HEK293 (cell line): Measurements from ENCODE around the gene RSPO4.

Experiments used
- CTCF ChIA-PET: fragments of 350-600 bp; formaldehyde crosslinking; extraction: SDS; loops from one replicate; lab custom pipeline; 2021; ENCODE audit warnings: antibody characterized with exemption; lab: Yijun Ruan, JAX
- POLR2A ChIA-PET: fragments of 300-600 bp; formaldehyde crosslinking; extraction: SDS; loops from one replicate; lab custom pipeline; 2020; ENCODE audit warnings: antibody characterized with exemption, inconsistent platforms; lab: Yijun Ruan, JAX
- H3K27ac ChIP-seq: fragments of 200-500 bp; sonication (Bioruptor generic); 2 replicates; pipeline ENCODE4 v1.5.1; 2014; ENCODE audit warnings: low read depth, low read length, control low read depth, inconsistent platforms; ENCODE audit errors: extremely low read depth
- H3K36me3 ChIP-seq, 2 experiments: fragments of 200-500 bp in 1 of 2; sonication (Bioruptor generic) in 1 of 2; 1 replicate in 1 of 2; 2 replicates in 1 of 2; pipeline ENCODE4 v1.5.1; 2014 to 2017; ENCODE audit warnings: inconsistent platforms in 2 of 2, low read length in 2 of 2; ENCODE audit not compliant: control insufficient read depth in 2 of 2, insufficient read depth in 1 of 2
- H3K4me1 ChIP-seq: fragments of 200-500 bp; sonication (Bioruptor generic); 2 replicates; pipeline ENCODE4 v1.5.1; 2014; ENCODE audit warnings: mild to moderate bottlenecking, low read length, inconsistent platforms; ENCODE audit not compliant: control insufficient read depth, insufficient read depth
- H3K4me3 ChIP-seq: 2 replicates; pipeline ENCODE4 v1.5.1; 2011; ENCODE audit warnings: low read depth, mild to moderate bottlenecking, control low read depth, low read length, moderate library complexity
- H3K9me3 ChIP-seq: fragments of 200-500 bp; sonication (Bioruptor generic); 2 replicates; pipeline ENCODE4 v1.5.1; 2014; ENCODE audit warnings: low read depth, low read length, inconsistent platforms; ENCODE audit not compliant: control insufficient read depth, insufficient read depth
- GLIS1 ChIP-seq: fragments of 450-650 bp; formaldehyde crosslinking; IDR thresholded peaks from 2 replicates; pipeline ENCODE4 v1.5.1; 2016; ENCODE audit warnings: missing biosample characterization, missing genetic modification characterization
- SP3 ChIP-seq: fragments of 450-650 bp; formaldehyde crosslinking; IDR thresholded peaks from 2 replicates; pipeline ENCODE4 v1.5.1; 2016; ENCODE audit warnings: missing biosample characterization, missing genetic modification characterization
- SP7 ChIP-seq: fragments of 450-650 bp; formaldehyde crosslinking; IDR thresholded peaks from 2 replicates; pipeline ENCODE4 v1.5.1; 2016; ENCODE audit warnings: missing biosample characterization, missing genetic modification characterization
- TCF7L2 ChIP-seq: IDR thresholded peaks from 2 replicates; pipeline ENCODE4 v1.6.1; 2011; ENCODE audit warnings: low read depth, mild to moderate bottlenecking, inconsistent platforms, low read length, moderate library complexity, borderline replicate concordance
- YY2 ChIP-seq: fragments of 450-650 bp; formaldehyde crosslinking; IDR thresholded peaks from 2 replicates; pipeline ENCODE4 v1.5.1; 2016; ENCODE audit warnings: missing biosample characterization, missing genetic modification characterization
- ZBTB48 ChIP-seq: fragments of 450-650 bp; formaldehyde crosslinking; IDR thresholded peaks from 2 replicates; pipeline ENCODE4 v1.5.1; 2016; ENCODE audit warnings: missing biosample characterization, missing genetic modification characterization
- ZIC2 ChIP-seq: fragments of 450-650 bp; formaldehyde crosslinking; IDR thresholded peaks from 2 replicates; pipeline ENCODE4 v1.5.1; 2016; ENCODE audit warnings: missing biosample characterization, missing genetic modification characterization
- ZNF138 ChIP-seq: fragments of 450-650 bp; formaldehyde crosslinking; IDR thresholded peaks from 2 replicates; pipeline ENCODE4 v1.5.1; 2016; ENCODE audit warnings: missing biosample characterization, missing genetic modification characterization, borderline replicate concordance
- ZNF16 ChIP-seq: fragments of 450-650 bp; formaldehyde crosslinking; IDR thresholded peaks from 2 replicates; pipeline ENCODE4 v1.5.1; 2016; ENCODE audit warnings: low read depth, missing biosample characterization, missing genetic modification characterization
- ZNF174 ChIP-seq: fragments of 450-650 bp; formaldehyde crosslinking; IDR thresholded peaks from 2 replicates; pipeline ENCODE4 v1.5.0; 2017; ENCODE audit warnings: missing biosample characterization, mild to moderate bottlenecking, missing genetic modification characterization
- ZNF391 ChIP-seq: fragments of 450-650 bp; formaldehyde crosslinking; IDR thresholded peaks from 2 replicates; pipeline ENCODE4 v1.5.1; 2016; ENCODE audit warnings: low read depth, missing biosample characterization, missing genetic modification characterization, borderline replicate concordance
- ZNF404 ChIP-seq: fragments of 450-650 bp; formaldehyde crosslinking; IDR thresholded peaks from 2 replicates; pipeline ENCODE4 v1.5.1; 2017; ENCODE audit warnings: missing biosample characterization, missing genetic modification characterization
- ZNF585B ChIP-seq: fragments of 450-650 bp; formaldehyde crosslinking; IDR thresholded peaks from 2 replicates; pipeline ENCODE4 v1.5.1; 2016; ENCODE audit warnings: missing biosample characterization, missing genetic modification characterization
- ZNF768 ChIP-seq: fragments of 450-650 bp; formaldehyde crosslinking; IDR thresholded peaks from 2 replicates; pipeline ENCODE4 v1.5.1; 2018; ENCODE audit warnings: missing biosample characterization, mild to moderate bottlenecking, missing genetic modification characterization
- ZSCAN30 ChIP-seq: fragments of 450-650 bp; IDR thresholded peaks from 2 replicates; pipeline ENCODE4 v1.5.1; 2018; ENCODE audit warnings: missing biosample characterization, mild to moderate bottlenecking, missing genetic modification characterization, moderate library complexity
- TF ChIP-seq, protein P1 (sequence below): fragments of 450-650 bp; formaldehyde crosslinking; IDR thresholded peaks from 2 replicates; pipeline ENCODE4 v1.5.1; 2016; ENCODE audit warnings: missing biosample characterization, missing genetic modification characterization
- TF ChIP-seq, protein P2 (sequence below): fragments of 450-650 bp; formaldehyde crosslinking; conservative IDR thresholded peaks from 2 replicates; pipeline ENCODE4 v1.5.1; 2016; ENCODE audit warnings: low read depth, missing biosample characterization, missing genetic modification characterization
- TF ChIP-seq, protein P3 (sequence below): fragments of 450-650 bp; IDR thresholded peaks from 2 replicates; pipeline ENCODE4 v1.5.1; 2018; ENCODE audit warnings: missing biosample characterization, missing genetic modification characterization
- TF ChIP-seq, protein P4 (sequence below): fragments of 450-650 bp; formaldehyde crosslinking; IDR thresholded peaks from 2 replicates; pipeline ENCODE4 v1.5.1; 2016; ENCODE audit warnings: missing biosample characterization, missing genetic modification characterization, low read depth
- TF ChIP-seq, protein P5 (sequence below): fragments of 450-650 bp; formaldehyde crosslinking; IDR thresholded peaks from 2 replicates; pipeline ENCODE4 v1.5.1; 2016; ENCODE audit warnings: missing biosample characterization, missing genetic modification characterization
- TF ChIP-seq, protein P6 (sequence below): fragments of 450-650 bp; formaldehyde crosslinking; IDR thresholded peaks from 2 replicates; pipeline ENCODE4 v1.5.1; 2016; ENCODE audit warnings: missing biosample characterization, missing genetic modification characterization

Gene RSPO4

DNA sequence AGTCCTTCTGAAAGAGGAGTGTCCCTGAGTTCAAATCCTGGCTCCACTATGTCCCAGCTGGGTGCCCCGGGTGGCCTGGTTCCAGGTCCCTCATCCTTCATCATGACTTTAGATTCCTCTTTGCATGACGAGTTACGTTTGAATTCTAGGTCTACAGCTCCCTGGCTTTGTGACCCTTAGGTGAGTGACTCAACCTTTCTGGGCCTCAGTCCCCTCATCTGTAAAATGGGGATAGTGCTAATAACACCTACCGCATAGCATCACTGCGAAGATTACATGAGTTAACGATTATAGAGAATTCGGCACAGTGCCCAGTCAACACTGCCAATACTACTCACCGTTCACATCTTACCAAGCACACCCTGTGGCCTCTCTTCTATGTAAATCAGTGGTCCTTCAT is 39.4 kb downstream of the RSPO4 start:
- Histone ChIP-seq H3K4me1 (no peaks in the 10 kb centered on the region), H3K27ac (no peak overlapping the region), H3K4me3 (no peak overlapping the region)
- CTCF ChIA-PET = interaction anchor here (1.0 kb wide), 1 partner anchor 144 kb away, joined by 6 read pairs; no protein-coding TSS in a partner anchor
- POLR2A ChIA-PET = no interaction called here
- no peak for TF ChIP-seq ZIC2 (tag by site-specific recombination)
- no peak for TF ChIP-seq ZNF404 (tag by site-specific recombination)
- no peak for TF ChIP-seq SP7
- no peak for TF ChIP-seq ZSCAN30 (tag by site-specific recombination)
- no peak for TF ChIP-seq ZNF585B (tag by site-specific recombination)
- no peak for TF ChIP-seq ZNF391 (tag by site-specific recombination)
- no peak for TF ChIP-seq ZNF768 (tag by site-specific recombination)
- TF ChIP-seq ZNF138 (tag by site-specific recombination) = no peak
- TF ChIP-seq SP3 (tag by site-specific recombination) = no peak
- no peak for TF ChIP-seq ZBTB48 (tag by site-specific recombination)
- no peak for TF ChIP-seq GLIS1 (tag by site-specific recombination)
- TF ChIP-seq, protein P1, sequence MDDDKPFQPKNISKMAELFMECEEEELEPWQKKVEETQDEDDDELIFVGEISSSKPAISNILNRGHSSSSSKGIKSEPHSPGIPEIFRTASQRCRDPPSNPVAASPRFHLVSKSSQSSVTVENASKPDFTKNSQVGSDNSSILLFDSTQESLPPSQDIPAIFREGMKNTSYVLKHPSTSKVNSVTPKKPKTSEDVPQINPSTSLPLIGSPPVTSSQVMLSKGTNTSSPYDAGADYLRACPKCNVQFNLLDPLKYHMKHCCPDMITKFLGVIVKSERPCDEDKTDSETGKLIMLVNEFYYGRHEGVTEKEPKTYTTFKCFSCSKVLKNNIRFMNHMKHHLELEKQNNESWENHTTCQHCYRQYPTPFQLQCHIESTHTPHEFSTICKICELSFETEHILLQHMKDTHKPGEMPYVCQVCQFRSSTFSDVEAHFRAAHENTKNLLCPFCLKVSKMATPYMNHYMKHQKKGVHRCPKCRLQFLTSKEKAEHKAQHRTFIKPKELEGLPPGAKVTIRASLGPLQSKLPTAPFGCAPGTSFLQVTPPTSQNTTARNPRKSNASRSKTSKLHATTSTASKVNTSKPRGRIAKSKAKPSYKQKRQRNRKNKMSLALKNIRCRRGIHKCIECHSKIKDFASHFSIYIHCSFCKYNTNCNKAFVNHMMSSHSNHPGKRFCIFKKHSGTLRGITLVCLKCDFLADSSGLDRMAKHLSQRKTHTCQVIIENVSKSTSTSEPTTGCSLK (tag by site-specific recombination) = no peak
- no peak for TF ChIP-seq TCF7L2
- TF ChIP-seq, protein P2, sequence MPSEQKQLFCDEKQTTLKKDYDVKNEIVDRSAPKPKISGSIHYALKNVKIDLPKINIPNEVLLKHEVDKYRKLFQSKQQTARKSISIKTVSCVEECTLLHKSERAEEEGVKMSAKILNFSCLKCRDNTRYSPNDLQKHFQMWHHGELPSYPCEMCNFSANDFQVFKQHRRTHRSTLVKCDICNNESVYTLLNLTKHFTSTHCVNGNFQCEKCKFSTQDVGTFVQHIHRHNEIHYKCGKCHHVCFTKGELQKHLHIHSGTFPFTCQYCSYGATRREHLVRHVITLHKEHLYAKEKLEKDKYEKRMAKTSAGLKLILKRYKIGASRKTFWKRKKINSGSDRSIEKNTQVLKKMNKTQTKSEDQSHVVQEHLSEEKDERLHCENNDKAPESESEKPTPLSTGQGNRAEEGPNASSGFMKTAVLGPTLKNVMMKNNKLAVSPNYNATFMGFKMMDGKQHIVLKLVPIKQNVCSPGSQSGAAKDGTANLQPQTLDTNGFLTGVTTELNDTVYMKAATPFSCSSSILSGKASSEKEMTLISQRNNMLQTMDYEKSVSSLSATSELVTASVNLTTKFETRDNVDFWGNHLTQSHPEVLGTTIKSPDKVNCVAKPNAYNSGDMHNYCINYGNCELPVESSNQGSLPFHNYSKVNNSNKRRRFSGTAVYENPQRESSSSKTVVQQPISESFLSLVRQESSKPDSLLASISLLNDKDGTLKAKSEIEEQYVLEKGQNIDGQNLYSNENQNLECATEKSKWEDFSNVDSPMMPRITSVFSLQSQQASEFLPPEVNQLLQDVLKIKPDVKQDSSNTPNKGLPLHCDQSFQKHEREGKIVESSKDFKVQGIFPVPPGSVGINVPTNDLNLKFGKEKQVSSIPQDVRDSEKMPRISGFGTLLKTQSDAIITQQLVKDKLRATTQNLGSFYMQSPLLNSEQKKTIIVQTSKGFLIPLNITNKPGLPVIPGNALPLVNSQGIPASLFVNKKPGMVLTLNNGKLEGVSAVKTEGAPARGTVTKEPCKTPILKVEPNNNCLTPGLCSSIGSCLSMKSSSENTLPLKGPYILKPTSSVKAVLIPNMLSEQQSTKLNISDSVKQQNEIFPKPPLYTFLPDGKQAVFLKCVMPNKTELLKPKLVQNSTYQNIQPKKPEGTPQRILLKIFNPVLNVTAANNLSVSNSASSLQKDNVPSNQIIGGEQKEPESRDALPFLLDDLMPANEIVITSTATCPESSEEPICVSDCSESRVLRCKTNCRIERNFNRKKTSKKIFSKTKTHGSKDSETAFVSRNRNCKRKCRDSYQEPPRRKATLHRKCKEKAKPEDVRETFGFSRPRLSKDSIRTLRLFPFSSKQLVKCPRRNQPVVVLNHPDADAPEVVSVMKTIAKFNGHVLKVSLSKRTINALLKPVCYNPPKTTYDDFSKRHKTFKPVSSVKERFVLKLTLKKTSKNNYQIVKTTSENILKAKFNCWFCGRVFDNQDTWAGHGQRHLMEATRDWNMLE (tag by site-specific recombination) = no peak
- no peak for TF ChIP-seq ZNF174 (tag by site-specific recombination)
- TF ChIP-seq, protein P3, sequence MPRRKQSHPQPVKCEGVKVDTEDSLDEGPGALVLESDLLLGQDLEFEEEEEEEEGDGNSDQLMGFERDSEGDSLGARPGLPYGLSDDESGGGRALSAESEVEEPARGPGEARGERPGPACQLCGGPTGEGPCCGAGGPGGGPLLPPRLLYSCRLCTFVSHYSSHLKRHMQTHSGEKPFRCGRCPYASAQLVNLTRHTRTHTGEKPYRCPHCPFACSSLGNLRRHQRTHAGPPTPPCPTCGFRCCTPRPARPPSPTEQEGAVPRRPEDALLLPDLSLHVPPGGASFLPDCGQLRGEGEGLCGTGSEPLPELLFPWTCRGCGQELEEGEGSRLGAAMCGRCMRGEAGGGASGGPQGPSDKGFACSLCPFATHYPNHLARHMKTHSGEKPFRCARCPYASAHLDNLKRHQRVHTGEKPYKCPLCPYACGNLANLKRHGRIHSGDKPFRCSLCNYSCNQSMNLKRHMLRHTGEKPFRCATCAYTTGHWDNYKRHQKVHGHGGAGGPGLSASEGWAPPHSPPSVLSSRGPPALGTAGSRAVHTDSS = no peak
- no peak for TF ChIP-seq ZNF16 (tag by site-specific recombination)
- no peak for TF ChIP-seq YY2 (tag by site-specific recombination)
- TF ChIP-seq, all 188 proteins: peak for 0
- no peaks in the 10 kb centered on the region for H3K9me3 ChIP-seq
- H3K36me3 ChIP-seq = no peaks in the 10 kb centered on the region

DNA sequence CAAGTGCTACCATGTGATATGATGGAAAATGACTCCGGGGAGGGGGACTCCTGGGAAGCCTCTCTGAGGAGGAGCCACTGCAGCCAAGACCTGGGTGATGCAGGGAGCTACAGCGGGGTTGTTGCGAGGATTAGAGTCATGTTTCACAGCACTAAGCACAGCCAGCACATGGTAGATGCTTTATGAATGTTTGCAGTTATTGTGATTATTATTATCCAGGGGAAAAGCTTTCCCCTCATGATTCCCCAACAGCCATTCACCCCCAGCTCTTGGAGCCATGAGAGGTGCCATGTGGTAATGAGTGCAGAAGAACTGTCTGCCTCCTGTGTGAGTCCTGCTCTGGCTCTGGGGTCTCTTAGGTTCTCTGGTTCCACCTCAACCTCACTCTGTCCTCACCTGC is 39.9 kb downstream of the RSPO4 start:
- H3K4me1 ChIP-seq = no peaks in the 10 kb centered on the region
- H3K36me3 ChIP-seq = no peaks in the 10 kb centered on the region
- H3K4me3 ChIP-seq = no peak overlapping the region
- ChIA-PET POLR2A (no interaction called here), CTCF (interaction anchor here (0.8 kb wide), 1 partner anchor 146 kb away, joined by 6 read pairs; no protein-coding TSS in a partner anchor)
- H3K27ac ChIP-seq = no peak overlapping the region
- no peaks in the 10 kb centered on the region for H3K9me3 ChIP-seq
- TF ChIP-seq, protein P4, sequence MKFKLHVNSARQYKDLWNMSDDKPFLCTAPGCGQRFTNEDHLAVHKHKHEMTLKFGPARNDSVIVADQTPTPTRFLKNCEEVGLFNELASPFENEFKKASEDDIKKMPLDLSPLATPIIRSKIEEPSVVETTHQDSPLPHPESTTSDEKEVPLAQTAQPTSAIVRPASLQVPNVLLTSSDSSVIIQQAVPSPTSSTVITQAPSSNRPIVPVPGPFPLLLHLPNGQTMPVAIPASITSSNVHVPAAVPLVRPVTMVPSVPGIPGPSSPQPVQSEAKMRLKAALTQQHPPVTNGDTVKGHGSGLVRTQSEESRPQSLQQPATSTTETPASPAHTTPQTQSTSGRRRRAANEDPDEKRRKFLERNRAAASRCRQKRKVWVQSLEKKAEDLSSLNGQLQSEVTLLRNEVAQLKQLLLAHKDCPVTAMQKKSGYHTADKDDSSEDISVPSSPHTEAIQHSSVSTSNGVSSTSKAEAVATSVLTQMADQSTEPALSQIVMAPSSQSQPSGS (tag by site-specific recombination) = no peak
- TF ChIP-seq, protein P5, sequence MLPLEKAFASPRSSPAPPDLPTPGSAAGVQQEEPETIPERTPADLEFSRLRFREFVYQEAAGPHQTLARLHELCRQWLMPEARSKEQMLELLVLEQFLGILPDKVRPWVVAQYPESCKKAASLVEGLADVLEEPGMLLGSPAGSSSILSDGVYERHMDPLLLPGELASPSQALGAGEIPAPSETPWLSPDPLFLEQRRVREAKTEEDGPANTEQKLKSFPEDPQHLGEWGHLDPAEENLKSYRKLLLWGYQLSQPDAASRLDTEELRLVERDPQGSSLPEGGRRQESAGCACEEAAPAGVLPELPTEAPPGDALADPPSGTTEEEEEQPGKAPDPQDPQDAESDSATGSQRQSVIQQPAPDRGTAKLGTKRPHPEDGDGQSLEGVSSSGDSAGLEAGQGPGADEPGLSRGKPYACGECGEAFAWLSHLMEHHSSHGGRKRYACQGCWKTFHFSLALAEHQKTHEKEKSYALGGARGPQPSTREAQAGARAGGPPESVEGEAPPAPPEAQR (tag by site-specific recombination) = no peak
- TF ChIP-seq, protein P6, sequence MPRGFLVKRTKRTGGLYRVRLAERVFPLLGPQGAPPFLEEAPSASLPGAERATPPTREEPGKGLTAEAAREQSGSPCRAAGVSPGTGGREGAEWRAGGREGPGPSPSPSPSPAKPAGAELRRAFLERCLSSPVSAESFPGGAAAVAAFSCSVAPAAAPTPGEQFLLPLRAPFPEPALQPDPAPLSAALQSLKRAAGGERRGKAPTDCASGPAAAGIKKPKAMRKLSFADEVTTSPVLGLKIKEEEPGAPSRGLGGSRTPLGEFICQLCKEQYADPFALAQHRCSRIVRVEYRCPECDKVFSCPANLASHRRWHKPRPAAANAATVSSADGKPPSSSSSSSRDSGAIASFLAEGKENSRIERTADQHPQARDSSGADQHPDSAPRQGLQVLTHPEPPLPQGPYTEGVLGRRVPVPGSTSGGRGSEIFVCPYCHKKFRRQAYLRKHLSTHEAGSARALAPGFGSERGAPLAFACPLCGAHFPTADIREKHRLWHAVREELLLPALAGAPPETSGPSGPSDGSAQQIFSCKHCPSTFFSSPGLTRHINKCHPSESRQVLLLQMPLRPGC (tag by site-specific recombination) = no peak
